B cell (primary cell): Measurements from ENCODE around the gene ARHGAP45. TPM values are rescaled to one million over a fixed set of nuclear protein-coding genes. Genes with fewer than 3 reads are reported as not detected.

Source experiments
- ATAC-seq: fragments of 200-7000 bp; cut with Tn5 transposase; one replicate; pipeline ENCODE4 v1.10.0; 2021; ENCODE audit warnings: low read depth, mild to moderate bottlenecking, moderate number of reproducible peaks, moderate library complexity
- CTCF ChIA-PET: fragments of 350-600 bp; sonication (Branson Sonifier 250); formaldehyde crosslinking; loops from one replicate; lab custom pipeline; 2021; ENCODE audit warnings: antibody characterized with exemption, inconsistent platforms; lab: Charles Lee
- POLR2A ChIA-PET: fragments of 350-600 bp; sonication (Branson Sonifier 250); formaldehyde crosslinking; loops from one replicate; lab custom pipeline; 2021; ENCODE audit warnings: antibody characterized with exemption; lab: Charles Lee
- DNase-seq: peaks from one replicate; pipeline ENCODE4 v3.0.0; 2013
- H2AFZ ChIP-seq: 2 replicates; pipeline ENCODE4 v1.6.1; 2012; ENCODE audit warnings: mild to moderate bottlenecking, low read depth, low read length; ENCODE audit not compliant: insufficient read depth, poor library complexity, severe bottlenecking
- H3K27ac ChIP-seq, 2 donors: 1 replicate in 1 of 2; 2 replicates in 1 of 2; pipeline ENCODE4 v1.5.1; 2012 to 2013; ENCODE audit warnings: low read length in 2 of 2, mild to moderate bottlenecking in 2 of 2, moderate library complexity in 1 of 2
- H3K27me3 ChIP-seq, 4 experiments: fragments of 200-600 bp in 1 of 4; sonication (generic) in 1 of 4; replicated peaks in 1 of 4; 1 replicate in 2 of 4; 2 replicates in 2 of 4; pipeline versions ENCODE4 v1.6.1 to v1.7.0; 2013 to 2016; ENCODE audit warnings: low read length in 3 of 4, mild to moderate bottlenecking in 2 of 4, mixed read lengths in 1 of 4, moderate library complexity in 1 of 4; ENCODE audit not compliant: insufficient read depth in 4 of 4, control insufficient read depth in 3 of 4; ENCODE audit errors: control extremely low read depth in 1 of 4
- H3K36me3 ChIP-seq, 2 experiments: replicated peaks in 1 of 2; 1 replicate in 1 of 2; 2 replicates in 1 of 2; pipeline versions ENCODE4 v1.6.1 to v1.7.1; 2013; ENCODE audit warnings: low read length in 1 of 2; ENCODE audit not compliant: insufficient read depth in 2 of 2, control insufficient read depth in 1 of 2; ENCODE audit errors: control extremely low read depth in 1 of 2, extremely low read depth in 1 of 2
- H3K4me1 ChIP-seq, 2 donors: fragments of 200-600 bp in 1 of 2; sonication (generic) in 1 of 2; 1 replicate in 1 of 2; 2 replicates in 1 of 2; pipeline versions ENCODE4 v1.5.1 to v1.6.1; 2013 to 2017; ENCODE audit warnings: low read length in 2 of 2; ENCODE audit not compliant: control insufficient read depth in 2 of 2, insufficient read depth in 2 of 2
- H3K4me2 ChIP-seq: replicated peaks from 2 replicates; pipeline ENCODE3; 2012; ENCODE audit warnings: mild to moderate bottlenecking, low read depth, low read length; ENCODE audit not compliant: poor library complexity, severe bottlenecking
- H3K4me3 ChIP-seq, 5 experiments: fragments of 200-600 bp in 1 of 5; sonication (generic) in 1 of 5; 1 replicate in 3 of 5; 2 replicates in 2 of 5; pipeline versions ENCODE4 v1.5.1 to v1.7.0; 2011 to 2016; ENCODE audit warnings: low read length in 4 of 5, mild to moderate bottlenecking in 4 of 5, low read depth in 2 of 5, control low read depth in 1 of 5, moderate library complexity in 1 of 5; ENCODE audit not compliant: insufficient read depth in 1 of 5; ENCODE audit errors: control extremely low read depth in 1 of 5, extremely low read depth in 1 of 5
- H3K79me2 ChIP-seq: fragments of 200-600 bp; sonication (generic); one replicate; pipeline ENCODE4 v1.6.0; 2016; ENCODE audit warnings: low read length; ENCODE audit not compliant: control insufficient read depth, insufficient read depth
- H3K9ac ChIP-seq: fragments of 200-600 bp; sonication (generic); 2 replicates; pipeline ENCODE4 v1.6.1; 2017; ENCODE audit warnings: mild to moderate bottlenecking, low read length, moderate library complexity
- H3K9me3 ChIP-seq, 3 donors: one replicate each; pipeline versions ENCODE4 v1.6.1 to v1.7.1; 2013; ENCODE audit warnings: low read length in 2 of 3; ENCODE audit not compliant: control insufficient read depth in 2 of 3, insufficient read depth in 1 of 3; ENCODE audit errors: control extremely low read depth in 1 of 3
- H4K20me1 ChIP-seq: 2 replicates; pipeline ENCODE4 v1.6.0; 2012; ENCODE audit warnings: mild to moderate bottlenecking, low read length; ENCODE audit not compliant: insufficient read depth, control insufficient read depth, poor library complexity, severe bottlenecking
- H3K27ac Mint-ChIP-seq: one replicate; pipeline ENCODE4 v1.8.0; 2021; ENCODE audit warnings: mixed read lengths
- H3K27me3 Mint-ChIP-seq: one replicate; pipeline ENCODE4 v1.8.0; 2021; ENCODE audit warnings: mixed read lengths
- H3K4me1 Mint-ChIP-seq: one replicate; pipeline ENCODE4 v1.8.0; 2021; ENCODE audit warnings: mixed read lengths
- H3K4me3 Mint-ChIP-seq: one replicate; pipeline ENCODE4 v1.8.0; 2021; ENCODE audit warnings: mixed read lengths
- H3K9me3 Mint-ChIP-seq: one replicate; pipeline ENCODE4 v1.8.0; 2022; ENCODE audit warnings: mixed read lengths; ENCODE audit not compliant: insufficient read depth
- CTCF ChIP-seq: fragments of 200-600 bp; IDR thresholded peaks from one replicate; pipeline ENCODE4 v1.8.0; 2022; ENCODE audit warnings: antibody characterized with exemption, mild to moderate bottlenecking
- EZH2 ChIP-seq: IDR thresholded peaks from 2 replicates; pipeline ENCODE4 v1.6.1; 2012; ENCODE audit warnings: borderline replicate concordance, low read depth, mild to moderate bottlenecking, moderate library complexity, low read length; ENCODE audit not compliant: insufficient read depth, poor library complexity, severe bottlenecking
- WGBS: methylation state at CpG from one replicate; pipeline ENCODE4 v1.1.5; 2013; ENCODE audit warnings: missing lambda C conversion rate; ENCODE audit not compliant: insufficient coverage; 5-methylcytosine and 5-hydroxymethylcytosine counted together
- intact Hi-C: fragments of 100-400 bp; cut with micrococcal nuclease; formaldehyde crosslinking; loops from one replicate; pipeline ENCODE4 v1.10.0; 2022
- polyA plus RNA-seq: library from polyadenylated mRNA; depleted of rRNA; stranded (reverse); fragments of >200 nt; gene quantifications from 2 replicates; pipeline ENCODE4 v1.2.3, GENCODE V29; 2012
- total RNA-seq, 2 donors: library from RNA; stranded (reverse); fragments of 120-200 nt in 1 of 2; gene quantifications; 1 replicate in 1 of 2; 2 replicates in 1 of 2; pipeline versions ENCODE4 v1.2.3 to v1.2.4, GENCODE V29; 2013 to 2022

ARHGAP45 gene
- total and polyA plus RNA-seq, 2 donors (not counting 1 experiment from before 2014, with no cell fraction given): 488 to 490 TPM

- H4K20me1 ChIP-seq: peaks cover 36% of the 10 kb centered on the region
Observed at GRCh38 chr19:1119475-1120217, 52.7 kb downstream of the ARHGAP45 start.

More at GRCh38 chr19:1119475-1120217, 52.7 kb downstream of the ARHGAP45 start:
- no peaks in the 10 kb centered on the region for H3K4me1 Mint-ChIP-seq
- Histone ChIP-seq H3K4me2 (no peak overlapping the region), H3K9me3 (no peaks in the 10 kb centered on the region), H3K4me1 (no peaks in the 10 kb centered on the region), H3K9ac (no peak overlapping the region), H2AFZ (no peak overlapping the region), H3K79me2 (peaks cover 26% of the 10 kb centered on the region), H3K27me3 (no peaks in the 10 kb centered on the region), H3K4me3 (no peak overlapping the region), H3K36me3 (peaks cover 1 to 66% of the 10 kb centered on the region in 2 experiments), H3K27ac (no peak overlapping the region)
- DNase-seq: no peak
- TF ChIP-seq CTCF (no peak), EZH2 (no peak)
- no peaks in the 10 kb centered on the region for H3K27me3 Mint-ChIP-seq
- ChIA-PET POLR2A (no interaction called here), CTCF (no interaction called here)
- H3K4me3 Mint-ChIP-seq: no peak overlapping the region
- no peak for ATAC-seq
- intact Hi-C loops: no loop called here
- WGBS: 95% methylated on average over 46 of the region's 50 CpGs
- H3K9me3 Mint-ChIP-seq: no peaks in the 10 kb centered on the region
- H3K27ac Mint-ChIP-seq: no peak overlapping the region
